IPS-20b (cell line): Measurements from ENCODE around the gene ILF3.

Experiments
- H3K27ac ChIP-seq: one replicate; pipeline ENCODE4 v1.5.1; 2013; ENCODE audit warnings: low read length
- H3K27me3 ChIP-seq: 2 replicates; pipeline ENCODE4 v1.6.1; 2013; ENCODE audit warnings: mild to moderate bottlenecking, low read length, inconsistent platforms; ENCODE audit not compliant: insufficient read depth
- H3K36me3 ChIP-seq: 2 replicates; pipeline ENCODE4 v1.6.1; 2013; ENCODE audit warnings: low read depth, mild to moderate bottlenecking, inconsistent platforms, low read length, moderate library complexity; ENCODE audit not compliant: insufficient read depth
- H3K4me1 ChIP-seq: 2 replicates; pipeline ENCODE4 v1.6.1; 2013; ENCODE audit warnings: mild to moderate bottlenecking, control low read depth, inconsistent platforms, low read length, moderate library complexity; ENCODE audit not compliant: insufficient read depth
- H3K4me3 ChIP-seq: 2 replicates; pipeline ENCODE4 v1.5.1; 2013; ENCODE audit warnings: mild to moderate bottlenecking, low read length, inconsistent platforms
- H3K9ac ChIP-seq: 2 replicates; pipeline ENCODE4 v1.6.1; 2013; ENCODE audit warnings: low read depth, mild to moderate bottlenecking, inconsistent platforms, low read length, moderate library complexity
- H3K9me3 ChIP-seq: 2 replicates; pipeline ENCODE4 v1.6.1; 2013; ENCODE audit warnings: mild to moderate bottlenecking, low read depth, low read length, inconsistent platforms; ENCODE audit not compliant: insufficient read depth

Gene ILF3

GRCh38 chr19:10643172-10643967 lies 10.8 kb upstream of the ILF3 start:
- Histone ChIP-seq H3K9me3 (no peaks in the 10 kb centered on the region), H3K27ac (no peak overlapping the region), H3K27me3 (no peaks in the 10 kb centered on the region), H3K4me3 (no peak overlapping the region), H3K9ac (peak overlapping the region; percentile 61; the same call in 1 of the 2 replicates), H3K36me3 (peaks cover 51% of the 10 kb centered on the region), H3K4me1 (peaks cover 12% of the 10 kb centered on the region)

GRCh38 chr19:10643968-10644259 lies 10.2 kb upstream of the ILF3 start:
- H3K9me3 ChIP-seq: no peaks in the 10 kb centered on the region
- no peak overlapping the region for H3K4me3 ChIP-seq
- peaks cover 12% of the 10 kb centered on the region for H3K4me1 ChIP-seq
- peaks cover 50% of the 10 kb centered on the region for H3K36me3 ChIP-seq
- H3K27me3 ChIP-seq: no peaks in the 10 kb centered on the region
- H3K9ac ChIP-seq: peak overlapping the region; percentile 61; the same call in 1 of the 2 replicates
- no peak overlapping the region for H3K27ac ChIP-seq

GRCh38 chr19:10644260-10645007 lies 9.7 kb upstream of the ILF3 start:
- no peak overlapping the region for H3K27ac ChIP-seq
- H3K4me1 ChIP-seq: peaks cover 12% of the 10 kb centered on the region
- peak overlapping the region; percentile 61; the same call in 1 of the 2 replicates for H3K9ac ChIP-seq
- no peaks in the 10 kb centered on the region for H3K27me3 ChIP-seq
- H3K4me3 ChIP-seq: no peak overlapping the region
- H3K9me3 ChIP-seq: no peaks in the 10 kb centered on the region
- H3K36me3 ChIP-seq: peaks cover 45% of the 10 kb centered on the region

- Histone ChIP-seq H3K27ac (no peak overlapping the region), H3K9me3 (no peaks in the 10 kb centered on the region), H3K4me3 (no peak overlapping the region), H3K27me3 (no peaks in the 10 kb centered on the region), H3K36me3 (peaks cover 25% of the 10 kb centered on the region), H3K4me1 (peaks cover 12% of the 10 kb centered on the region), H3K9ac (no peak overlapping the region)
Observed at GRCh38 chr19:10646456-10647159, 7.5 kb upstream of the ILF3 start.

- H3K27ac ChIP-seq: no peak overlapping the region
- peaks cover 12% of the 10 kb centered on the region for H3K4me1 ChIP-seq
- peaks cover 8% of the 10 kb centered on the region for H3K36me3 ChIP-seq
- H3K9ac ChIP-seq: no peak overlapping the region
- H3K27me3 ChIP-seq: no peaks in the 10 kb centered on the region
- H3K9me3 ChIP-seq: no peaks in the 10 kb centered on the region
- H3K4me3 ChIP-seq: no peak overlapping the region
Observed at GRCh38 chr19:10648360-10648759, 5.8 kb upstream of the ILF3 start.

GRCh38 chr19:10651851-10652250 lies 2.3 kb upstream of the ILF3 start:
- Histone ChIP-seq H3K4me1 (peaks cover 5% of the 10 kb centered on the region; the same call in 1 of the 2 replicates), H3K36me3 (peaks cover 20% of the 10 kb centered on the region), H3K9ac (no peak overlapping the region), H3K27ac (no peak overlapping the region), H3K4me3 (no peak overlapping the region), H3K27me3 (no peaks in the 10 kb centered on the region), H3K9me3 (no peaks in the 10 kb centered on the region)

- H3K4me3 ChIP-seq: peak overlapping the region; percentile 98
- peak overlapping the region; percentile 99 for H3K9ac ChIP-seq
- no peaks in the 10 kb centered on the region for H3K9me3 ChIP-seq
- H3K4me1 ChIP-seq: peaks cover 5% of the 10 kb centered on the region; the same call in 1 of the 2 replicates
- H3K27me3 ChIP-seq: no peaks in the 10 kb centered on the region
- peaks cover 35% of the 10 kb centered on the region for H3K36me3 ChIP-seq
- H3K27ac ChIP-seq: peak overlapping the region; percentile 99
Observed at GRCh38 chr19:10653482-10653731, 739 bp upstream of the ILF3 start.

- Histone ChIP-seq H3K4me3 (peak overlapping the region; percentile 98), H3K36me3 (peaks cover 45% of the 10 kb centered on the region), H3K4me1 (peaks cover 5% of the 10 kb centered on the region; the same call in 1 of the 2 replicates), H3K9me3 (no peaks in the 10 kb centered on the region), H3K27me3 (no peaks in the 10 kb centered on the region), H3K9ac (peak overlapping the region; percentile 99), H3K27ac (peak overlapping the region; percentile 95)
Observed at GRCh38 chr19:10654610-10655456, 687 bp downstream of the ILF3 start.

- H3K9me3 ChIP-seq: no peaks in the 10 kb centered on the region
- H3K4me3 ChIP-seq: peak overlapping the region; percentile 92
- peaks cover 54% of the 10 kb centered on the region for H3K36me3 ChIP-seq
- H3K27me3 ChIP-seq: no peaks in the 10 kb centered on the region
- peaks cover 5% of the 10 kb centered on the region; the same call in 1 of the 2 replicates for H3K4me1 ChIP-seq
- H3K27ac ChIP-seq: peak overlapping the region; percentile 88
- peak overlapping the region; percentile 99 for H3K9ac ChIP-seq
Observed at GRCh38 chr19:10655457-10656312, 1.5 kb downstream of the ILF3 start.

- Histone ChIP-seq H3K9me3 (no peaks in the 10 kb centered on the region), H3K27ac (no peak overlapping the region), H3K36me3 (peaks cover 72% of the 10 kb centered on the region), H3K4me1 (peaks cover 5% of the 10 kb centered on the region; the same call in 1 of the 2 replicates), H3K4me3 (no peak overlapping the region), H3K9ac (no peak overlapping the region), H3K27me3 (no peaks in the 10 kb centered on the region)
Observed at GRCh38 chr19:10660346-10660745, 6.2 kb downstream of the ILF3 start.
